Lower lobe of right lung (tissue), 2 donors: ENCODE measurements around the gene DDX25. TPM values are rescaled to one million over a fixed set of nuclear protein-coding genes. Genes with fewer than 3 reads are reported as not detected.

ENCODE experiments used
- ATAC-seq, 2 donors: fragments of 200-7000 bp; cut with Tn5 transposase; one replicate each; pipeline ENCODE4 v1.9.1; 2020 to 2022; ENCODE audit warnings: mild to moderate bottlenecking in 2 of 2, moderate library complexity in 2 of 2
- DNase-seq: peaks from one replicate; pipeline ENCODE4 v3.0.0-alpha.2; 2020
- H3K27ac ChIP-seq: fragments of 200-600 bp; one replicate; pipeline ENCODE4 v1.8.0; 2022
- H3K27me3 ChIP-seq: fragments of 200-600 bp; one replicate; pipeline ENCODE4 v1.8.0; 2022; ENCODE audit warnings: low read depth
- H3K36me3 ChIP-seq: fragments of 200-600 bp; one replicate; pipeline ENCODE4 v1.8.0; 2022; ENCODE audit warnings: mild to moderate bottlenecking
- H3K4me1 ChIP-seq: fragments of 200-600 bp; one replicate; pipeline ENCODE4 v1.8.0; 2022
- H3K4me3 ChIP-seq: fragments of 200-600 bp; one replicate; pipeline ENCODE4 v1.8.0; 2022; ENCODE audit warnings: mild to moderate bottlenecking
- H3K9me3 ChIP-seq: fragments of 200-600 bp; one replicate; pipeline ENCODE4 v1.8.0; 2022
- intact Hi-C: fragments of 100-400 bp; cut with DNase I; formaldehyde crosslinking; loops from one replicate; pipeline ENCODE4 v1.11.0; 2022
- total RNA-seq: library from RNA; stranded (reverse); fragmentation: NEBNext Ultra II Directional; extraction: Animal tissue kit (Norgen Biotek cat#: 25700); gene quantifications from one replicate; pipeline ENCODE4 v1.2.1, GENCODE V29; 2021
- TF ChIP-seq, protein P1 (sequence below): fragments of 200-600 bp; IDR thresholded peaks from one replicate; pipeline ENCODE4 v1.8.0; 2022; ENCODE audit warnings: antibody characterized with exemption, mild to moderate bottlenecking
- donor health status: DM: no; HTN: yes; CAD: no; lungs with severe emphysema.

Gene DDX25
- total RNA-seq, 1 donor from 2014 or later, result not detected

DNA sequence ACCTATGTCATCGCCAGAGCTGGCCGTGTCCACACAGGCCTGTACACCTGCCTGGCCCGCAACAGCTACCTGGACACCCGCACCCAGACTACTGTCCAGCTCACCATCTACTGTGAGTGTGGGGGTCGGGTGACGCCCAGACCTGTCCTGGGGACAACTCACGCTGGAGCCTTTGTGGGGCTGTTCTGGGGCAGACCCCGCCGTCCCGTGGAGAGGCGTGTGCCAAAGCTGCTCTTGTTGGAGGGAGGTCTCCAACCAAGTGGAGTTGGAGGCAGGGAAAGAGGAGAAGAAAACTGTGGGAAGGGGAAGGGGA is 45.8 kb downstream of the DDX25 start:
- Histone ChIP-seq H3K4me3 (no peak overlapping the region), H3K27ac (no peak overlapping the region), H3K9me3 (no peaks in the 10 kb centered on the region), H3K36me3 (no peaks in the 10 kb centered on the region), H3K4me1 (no peaks in the 10 kb centered on the region), H3K27me3 (no peaks in the 10 kb centered on the region)
- no peak for ATAC-seq
- DNase-seq, result no peak
- TF ChIP-seq, protein P1, sequence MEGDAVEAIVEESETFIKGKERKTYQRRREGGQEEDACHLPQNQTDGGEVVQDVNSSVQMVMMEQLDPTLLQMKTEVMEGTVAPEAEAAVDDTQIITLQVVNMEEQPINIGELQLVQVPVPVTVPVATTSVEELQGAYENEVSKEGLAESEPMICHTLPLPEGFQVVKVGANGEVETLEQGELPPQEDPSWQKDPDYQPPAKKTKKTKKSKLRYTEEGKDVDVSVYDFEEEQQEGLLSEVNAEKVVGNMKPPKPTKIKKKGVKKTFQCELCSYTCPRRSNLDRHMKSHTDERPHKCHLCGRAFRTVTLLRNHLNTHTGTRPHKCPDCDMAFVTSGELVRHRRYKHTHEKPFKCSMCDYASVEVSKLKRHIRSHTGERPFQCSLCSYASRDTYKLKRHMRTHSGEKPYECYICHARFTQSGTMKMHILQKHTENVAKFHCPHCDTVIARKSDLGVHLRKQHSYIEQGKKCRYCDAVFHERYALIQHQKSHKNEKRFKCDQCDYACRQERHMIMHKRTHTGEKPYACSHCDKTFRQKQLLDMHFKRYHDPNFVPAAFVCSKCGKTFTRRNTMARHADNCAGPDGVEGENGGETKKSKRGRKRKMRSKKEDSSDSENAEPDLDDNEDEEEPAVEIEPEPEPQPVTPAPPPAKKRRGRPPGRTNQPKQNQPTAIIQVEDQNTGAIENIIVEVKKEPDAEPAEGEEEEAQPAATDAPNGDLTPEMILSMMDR, result no peak
- intact Hi-C loops, result no loop called here

DNA sequence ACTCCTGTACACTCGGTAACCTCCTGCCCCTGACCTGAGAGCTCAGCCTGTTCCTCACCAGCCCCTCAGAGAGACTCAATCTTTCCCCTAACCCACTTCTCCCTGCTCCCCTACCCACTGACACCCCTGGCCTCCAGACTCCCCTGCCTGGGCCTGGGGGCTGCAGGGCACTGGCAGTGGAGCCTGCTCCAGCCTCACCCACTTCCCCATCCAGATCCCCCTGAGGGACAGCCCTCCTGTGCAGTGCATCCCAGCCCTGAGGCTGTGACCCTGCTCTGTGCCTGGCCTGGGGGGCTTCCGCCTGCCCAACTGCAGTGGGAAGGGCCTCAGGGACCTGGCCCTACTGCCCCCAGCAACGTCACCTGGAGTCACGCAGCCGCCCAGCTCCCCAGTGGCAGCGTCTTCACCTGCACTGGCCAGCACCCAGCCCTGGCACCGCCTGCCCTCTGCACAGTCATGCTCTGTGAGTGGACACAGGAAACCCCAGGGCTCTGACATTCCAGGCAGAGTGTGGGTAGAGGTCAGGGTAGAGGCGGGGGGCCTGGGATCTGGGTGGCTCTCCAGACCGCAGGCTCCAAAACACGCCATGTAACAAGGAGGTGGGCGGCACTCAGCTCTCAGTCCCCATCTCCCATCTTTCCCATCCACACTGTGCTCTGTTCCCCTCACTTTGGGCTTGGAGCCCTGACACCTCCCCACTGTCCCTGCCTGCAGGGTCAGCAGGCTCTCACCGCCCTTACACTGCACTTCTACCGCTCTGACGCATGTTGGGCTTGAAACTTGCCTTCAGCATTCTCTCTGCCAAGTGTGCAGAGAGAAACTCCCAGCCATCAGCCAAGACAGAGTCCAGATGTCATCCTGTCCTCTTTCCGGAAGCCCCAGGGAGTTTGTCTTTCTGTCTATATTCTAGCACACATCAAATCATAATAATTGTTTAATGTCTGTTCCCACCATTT is 46.7 kb downstream of the DDX25 start:
- intact Hi-C loops, result no loop called here
- DNase-seq (no peak), ATAC-seq (peak; percentile 46 to 51)
- H3K4me3 ChIP-seq, result no peak overlapping the region
- TF ChIP-seq, protein P1, result no peak
- H3K4me1 ChIP-seq, result no peaks in the 10 kb centered on the region
- H3K27ac ChIP-seq, result no peak overlapping the region
- no peaks in the 10 kb centered on the region for H3K9me3 ChIP-seq
- H3K27me3 ChIP-seq, result no peaks in the 10 kb centered on the region
- H3K36me3 ChIP-seq, result no peaks in the 10 kb centered on the region

DNA sequence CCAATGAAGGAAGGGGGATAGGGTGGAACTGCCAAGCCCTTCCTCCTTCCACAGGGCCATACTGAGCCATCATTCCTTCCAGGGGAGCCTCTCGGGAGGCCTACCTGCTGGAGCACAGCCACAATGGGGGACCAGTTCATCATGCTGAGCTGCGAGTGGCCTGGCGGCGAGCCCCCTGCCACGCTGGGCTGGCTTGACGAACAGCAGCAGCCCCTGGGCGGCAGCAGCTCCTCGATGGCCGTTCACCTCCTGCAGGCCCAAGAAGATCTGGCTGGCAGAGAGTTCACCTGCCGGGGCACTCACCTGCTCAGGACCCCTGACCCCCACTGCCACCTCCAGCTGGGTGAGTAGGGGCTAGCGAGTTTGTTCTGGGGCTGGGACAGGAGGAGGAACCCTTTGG is 47.4 kb downstream of the DDX25 start:
- no peak overlapping the region for H3K4me3 ChIP-seq
- no peaks in the 10 kb centered on the region for H3K9me3 ChIP-seq
- intact Hi-C loops, result no loop called here
- no peaks in the 10 kb centered on the region for H3K36me3 ChIP-seq
- TF ChIP-seq, protein P1, result no peak
- ATAC-seq (no peak), DNase-seq (no peak)
- H3K27ac ChIP-seq, result no peak overlapping the region
- no peaks in the 10 kb centered on the region for H3K27me3 ChIP-seq
- H3K4me1 ChIP-seq, result no peaks in the 10 kb centered on the region

DNA sequence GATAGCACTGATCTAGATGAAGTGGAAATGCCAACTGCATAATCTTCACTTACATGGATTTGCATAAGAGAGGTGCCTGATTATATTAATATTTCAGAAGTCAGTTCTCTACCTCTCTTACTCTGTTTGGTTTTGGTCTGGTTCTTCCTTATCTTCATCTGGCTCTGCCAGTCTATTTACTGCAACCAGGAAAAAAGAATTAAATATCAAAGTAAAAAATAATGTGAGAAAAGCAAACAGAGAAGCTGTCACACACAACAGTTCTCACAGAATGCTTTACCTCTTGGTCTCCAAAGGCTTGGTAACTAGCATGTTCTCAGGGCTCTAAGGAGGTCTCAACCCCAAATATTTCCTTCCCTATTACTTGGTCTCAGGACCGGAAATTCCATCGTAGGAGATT is 48.3 kb downstream of the DDX25 start:
- no peak for DNase-seq
- Histone ChIP-seq H3K4me3 (no peak overlapping the region), H3K27ac (no peak overlapping the region), H3K36me3 (no peaks in the 10 kb centered on the region), H3K4me1 (no peaks in the 10 kb centered on the region), H3K9me3 (no peaks in the 10 kb centered on the region), H3K27me3 (no peaks in the 10 kb centered on the region)
- intact Hi-C loops, result no loop called here
- TF ChIP-seq, protein P1, result no peak
- ATAC-seq, result no peak

DNA sequence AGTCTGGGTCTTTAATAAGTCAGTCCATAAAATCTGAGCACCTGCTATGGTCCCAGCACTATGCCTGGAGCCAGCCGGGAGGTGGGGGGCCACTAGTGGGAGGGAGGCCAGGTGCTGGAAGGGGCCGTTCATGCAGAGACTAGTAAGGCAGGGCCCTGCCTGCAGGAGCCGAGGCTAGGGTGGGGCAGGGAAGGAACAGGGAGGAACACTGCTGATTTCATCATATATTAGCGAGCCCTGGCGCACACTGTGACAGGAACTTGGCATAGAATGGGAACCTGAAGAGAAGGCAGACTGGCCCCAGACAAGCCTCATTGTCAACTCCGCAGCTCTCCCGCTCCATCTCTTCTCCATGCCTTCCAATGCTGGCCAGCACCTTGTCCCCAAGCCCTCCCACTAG is 48.7 kb downstream of the DDX25 start:
- H3K9me3 ChIP-seq, result no peaks in the 10 kb centered on the region
- no peaks in the 10 kb centered on the region for H3K4me1 ChIP-seq
- no peak overlapping the region for H3K27ac ChIP-seq
- ATAC-seq, result peak; percentile 50 to 68
- no peaks in the 10 kb centered on the region for H3K36me3 ChIP-seq
- TF ChIP-seq, protein P1, result no peak
- peak; percentile 66 for DNase-seq
- H3K27me3 ChIP-seq, result no peaks in the 10 kb centered on the region
- intact Hi-C loops, result no loop called here
- H3K4me3 ChIP-seq, result no peak overlapping the region
